ENCODE measurements around the gene OR8B4.
"Not testable (repeated sequence)": the region's sequence is repeated elsewhere in the genome, so short reads cannot be mapped to it uniquely, and the experiment has no call there.

Gene OR8B4
- 0 reads per million in 9 experiments for total RNA-seq

GRCh38 chr11:124424384-124424921 is at the start of gene OR8B4:
OR8B4 (minus strand) TSS chr11:124424871; CDS start chr11:124424871, 0 bp downstream.
- H3K9me3 Mint-ChIP-seq, result no peaks in the 10 kb centered on the region
- no peak within 1 kb of the TSS for H3K27ac Mint-ChIP-seq
- no peak for DNase-seq
- H3K4me3 Mint-ChIP-seq, result no peak within 1 kb of the TSS
- H3K4me1 Mint-ChIP-seq (ENCODE audit: low read depth in 2 of 2), result no peaks in the 10 kb centered on the region
- H3K36me3 Mint-ChIP-seq (ENCODE audit: insufficient read depth), result no peaks in the 10 kb centered on the region
- peaks cover 8 to 34% of the 10 kb centered on the region in 2 donors for H3K27me3 Mint-ChIP-seq
- no peak for ATAC-seq (replicated peaks)

GRCh38 chr11:124474079-124474478 is 49.4 kb upstream of the OR8B4 start:
- no peak overlapping the region for H3K4me3 Mint-ChIP-seq
- H3K9me3 Mint-ChIP-seq, result peaks cover 0 to 7% of the 10 kb centered on the region in 2 donors
- no peaks in the 10 kb centered on the region for H3K4me1 Mint-ChIP-seq (ENCODE audit: low read depth in 2 of 2)
- ATAC-seq (replicated peaks) (no peak), DNase-seq (no peak)
- peaks cover 0 to 14% of the 10 kb centered on the region in 2 donors for H3K27me3 Mint-ChIP-seq
- H3K36me3 Mint-ChIP-seq (ENCODE audit: insufficient read depth), result no peaks in the 10 kb centered on the region
- H3K27ac Mint-ChIP-seq, result no peak overlapping the region

GRCh38 chr11:124473476-124473875 is 48.8 kb upstream of the OR8B4 start:
- H3K27ac Mint-ChIP-seq, result no peak overlapping the region
- DNase-seq (no peak), ATAC-seq (replicated peaks) (no peak)
- H3K4me3 Mint-ChIP-seq, result no peak overlapping the region
- no peaks in the 10 kb centered on the region for H3K36me3 Mint-ChIP-seq (ENCODE audit: insufficient read depth)
- peaks cover 0 to 14% of the 10 kb centered on the region in 2 donors for H3K27me3 Mint-ChIP-seq
- peaks cover 0 to 7% of the 10 kb centered on the region in 2 donors for H3K9me3 Mint-ChIP-seq
- no peaks in the 10 kb centered on the region for H3K4me1 Mint-ChIP-seq (ENCODE audit: low read depth in 2 of 2)

GRCh38 chr11:124470561-124471227 is 46.0 kb upstream of the OR8B4 start:
- Mint-ChIP-seq H3K4me1 (ENCODE audit: low read depth in 2 of 2) (no peaks in the 10 kb centered on the region), H3K27me3 (peaks cover 0 to 18% of the 10 kb centered on the region in 2 donors), H3K9me3 (peaks cover 0 to 7% of the 10 kb centered on the region in 2 donors), H3K27ac (no peak overlapping the region), H3K36me3 (ENCODE audit: insufficient read depth) (no peaks in the 10 kb centered on the region), H3K4me3 (no peak overlapping the region)
- DNase-seq, result no peak
- no peak for ATAC-seq (replicated peaks)

- ATAC-seq (replicated peaks), result no peak
- Mint-ChIP-seq H3K27me3 (peaks cover 0 to 10% of the 10 kb centered on the region in 2 donors), H3K4me3 (no peak overlapping the region), H3K27ac (no peak overlapping the region), H3K4me1 (ENCODE audit: low read depth in 2 of 2) (no peaks in the 10 kb centered on the region), H3K36me3 (ENCODE audit: insufficient read depth) (no peaks in the 10 kb centered on the region), H3K9me3 (peaks cover 0 to 2% of the 10 kb centered on the region in 2 donors)
- DNase-seq, result no peak
Observed at GRCh38 chr11:124467381-124467927, 42.8 kb upstream of the OR8B4 start.

- ATAC-seq (replicated peaks) (no peak), DNase-seq (no peak)
- no peak overlapping the region for H3K27ac Mint-ChIP-seq
- peaks cover 3 to 8% of the 10 kb centered on the region in 2 donors for H3K9me3 Mint-ChIP-seq
- no peak overlapping the region for H3K4me3 Mint-ChIP-seq
- peaks cover 0 to 10% of the 10 kb centered on the region in 2 donors for H3K27me3 Mint-ChIP-seq
- no peaks in the 10 kb centered on the region for H3K36me3 Mint-ChIP-seq (ENCODE audit: insufficient read depth)
- H3K4me1 Mint-ChIP-seq (ENCODE audit: low read depth in 2 of 2), result no peaks in the 10 kb centered on the region
Observed at GRCh38 chr11:124465368-124465767, 40.7 kb upstream of the OR8B4 start.

GRCh38 chr11:124463990-124464389 is 39.3 kb upstream of the OR8B4 start:
- peaks cover 1 to 8% of the 10 kb centered on the region in 2 donors for H3K9me3 Mint-ChIP-seq
- H3K27ac Mint-ChIP-seq, result no peak overlapping the region
- no peak overlapping the region for H3K4me3 Mint-ChIP-seq
- ATAC-seq (replicated peaks) (no peak), DNase-seq (no peak)
- no peaks in the 10 kb centered on the region for H3K36me3 Mint-ChIP-seq (ENCODE audit: insufficient read depth)
- no peaks in the 10 kb centered on the region for H3K4me1 Mint-ChIP-seq (ENCODE audit: low read depth in 2 of 2)
- H3K27me3 Mint-ChIP-seq, result peaks cover 0 to 10% of the 10 kb centered on the region in 2 donors

- no peak overlapping the region for H3K4me3 Mint-ChIP-seq
- no peak for ATAC-seq (replicated peaks)
- H3K36me3 Mint-ChIP-seq (ENCODE audit: insufficient read depth), result no peaks in the 10 kb centered on the region
- peaks cover 0 to 10% of the 10 kb centered on the region in 2 donors for H3K27me3 Mint-ChIP-seq
- no peak overlapping the region for H3K27ac Mint-ChIP-seq
- peaks cover 2 to 8% of the 10 kb centered on the region in 2 donors for H3K9me3 Mint-ChIP-seq
- no peak for DNase-seq
- H3K4me1 Mint-ChIP-seq (ENCODE audit: low read depth in 2 of 2), result no peaks in the 10 kb centered on the region
Observed at GRCh38 chr11:124463324-124463723, 38.7 kb upstream of the OR8B4 start.

GRCh38 chr11:124460459-124460858 is 35.8 kb upstream of the OR8B4 start:
- ATAC-seq (replicated peaks) (no peak), DNase-seq (no peak)
- Mint-ChIP-seq H3K36me3 (ENCODE audit: insufficient read depth) (no peaks in the 10 kb centered on the region), H3K27ac (no peak overlapping the region), H3K9me3 (peaks cover 6 to 8% of the 10 kb centered on the region in 2 donors), H3K4me3 (no peak overlapping the region), H3K4me1 (ENCODE audit: low read depth in 2 of 2) (no peaks in the 10 kb centered on the region), H3K27me3 (no peaks in the 10 kb centered on the region)

GRCh38 chr11:124459379-124459778 is 34.7 kb upstream of the OR8B4 start:
- not testable (repeated sequence) for ATAC-seq (replicated peaks); H3K36me3 Mint-ChIP-seq (ENCODE audit: insufficient read depth); DNase-seq; H3K27ac Mint-ChIP-seq; H3K4me3 Mint-ChIP-seq; H3K27me3 Mint-ChIP-seq; H3K4me1 Mint-ChIP-seq (ENCODE audit: low read depth in 2 of 2); H3K9me3 Mint-ChIP-seq

GRCh38 chr11:124454552-124454951 is 29.9 kb upstream of the OR8B4 start:
- Mint-ChIP-seq H3K9me3 (peaks cover 0 to 7% of the 10 kb centered on the region in 2 donors), H3K4me1 (ENCODE audit: low read depth in 2 of 2) (no peaks in the 10 kb centered on the region), H3K4me3 (no peak overlapping the region), H3K36me3 (ENCODE audit: insufficient read depth) (no peaks in the 10 kb centered on the region), H3K27me3 (no peaks in the 10 kb centered on the region), H3K27ac (no peak overlapping the region)
- no peak for DNase-seq
- ATAC-seq (replicated peaks), result no peak

GRCh38 chr11:124446916-124447315 is 22.2 kb upstream of the OR8B4 start:
- ATAC-seq (replicated peaks) (no peak), DNase-seq (no peak)
- Mint-ChIP-seq H3K4me3 (no peak overlapping the region), H3K27me3 (peaks cover 0 to 11% of the 10 kb centered on the region in 2 donors), H3K4me1 (ENCODE audit: low read depth in 2 of 2) (no peaks in the 10 kb centered on the region), H3K36me3 (ENCODE audit: insufficient read depth) (no peaks in the 10 kb centered on the region), H3K27ac (no peak overlapping the region), H3K9me3 (peaks cover 0 to 3% of the 10 kb centered on the region in 2 donors)

- Mint-ChIP-seq H3K9me3 (peaks cover 0 to 4% of the 10 kb centered on the region in 2 donors), H3K27ac (no peak within 1 kb of the TSS), H3K4me3 (no peak within 1 kb of the TSS), H3K27me3 (peaks cover 0 to 14% of the 10 kb centered on the region in 2 donors), H3K36me3 (ENCODE audit: insufficient read depth) (no peaks in the 10 kb centered on the region), H3K4me1 (ENCODE audit: low read depth in 2 of 2) (no peaks in the 10 kb centered on the region)
- ATAC-seq (replicated peaks), result no peak
- DNase-seq, result no peak
Observed at GRCh38 chr11:124445646-124446150, 21.0 kb upstream of the OR8B4 start, which contains the start of gene OR8B8. OR8B8 (minus strand) TSS chr11:124445696; CDS start chr11:124441085, 4,611 bp downstream.

- no peak for ATAC-seq (replicated peaks)
- no peaks in the 10 kb centered on the region for H3K36me3 Mint-ChIP-seq (ENCODE audit: insufficient read depth)
- H3K4me1 Mint-ChIP-seq (ENCODE audit: low read depth in 2 of 2), result no peaks in the 10 kb centered on the region
- H3K4me3 Mint-ChIP-seq, result no peak overlapping the region
- peaks cover 7 to 10% of the 10 kb centered on the region in 2 donors for H3K9me3 Mint-ChIP-seq
- H3K27ac Mint-ChIP-seq, result no peak overlapping the region
- H3K27me3 Mint-ChIP-seq, result peaks cover 17 to 23% of the 10 kb centered on the region in 2 donors
- no peak for DNase-seq
Observed at GRCh38 chr11:124442847-124443246, 18.2 kb upstream of the OR8B4 start.

Measured in effector memory CD8-positive, alpha-beta T cell (primary cell).